Gastrocnemius medialis (tissue), 4 donors: ENCODE results near the gene SORCS1.

Experiments used
- POLR2A ChIP-seq, 2 donors: fragments of 450-650 bp; IDR thresholded peaks; one replicate each; pipeline ENCODE4 v1.6.1; 2017; ENCODE audit warnings: antibody characterized with exemption in 2 of 2, mild to moderate bottlenecking in 2 of 2, moderate library complexity in 2 of 2
- TF ChIP-seq, protein P1 (sequence below), 5 experiments: fragments of 450-650 bp in 3 of 5; fragments of 200-600 bp in 2 of 5; sonication (generic) in 2 of 5; IDR thresholded peaks in 4 of 5; conservative IDR thresholded peaks in 1 of 5; 1 replicate in 4 of 5; 2 replicates in 1 of 5; pipeline ENCODE4 v1.5.1; 2016 to 2019; ENCODE audit warnings: antibody characterized with exemption in 5 of 5, mild to moderate bottlenecking in 3 of 5, moderate library complexity in 3 of 5

DNA sequence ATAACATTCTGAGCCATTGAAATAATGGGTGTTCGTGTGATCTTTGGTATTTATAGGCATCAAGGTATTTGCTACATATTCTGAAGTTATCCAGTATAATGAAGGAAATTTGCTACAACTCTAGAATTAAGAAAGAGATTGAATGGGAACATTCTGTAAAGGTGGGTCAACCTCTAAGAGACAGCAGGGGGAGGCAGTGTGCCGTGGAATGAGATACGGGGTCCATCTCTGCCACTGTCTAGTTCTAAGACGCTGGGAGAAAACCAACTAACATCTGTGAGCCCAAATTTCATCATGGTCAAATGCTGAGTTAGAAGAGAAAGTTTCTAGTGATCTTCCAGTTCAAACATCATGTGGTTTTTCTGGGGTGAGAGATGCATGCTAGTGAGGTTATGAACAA lies 368.9 kb downstream of the SORCS1 start:
- TF ChIP-seq, protein P1, sequence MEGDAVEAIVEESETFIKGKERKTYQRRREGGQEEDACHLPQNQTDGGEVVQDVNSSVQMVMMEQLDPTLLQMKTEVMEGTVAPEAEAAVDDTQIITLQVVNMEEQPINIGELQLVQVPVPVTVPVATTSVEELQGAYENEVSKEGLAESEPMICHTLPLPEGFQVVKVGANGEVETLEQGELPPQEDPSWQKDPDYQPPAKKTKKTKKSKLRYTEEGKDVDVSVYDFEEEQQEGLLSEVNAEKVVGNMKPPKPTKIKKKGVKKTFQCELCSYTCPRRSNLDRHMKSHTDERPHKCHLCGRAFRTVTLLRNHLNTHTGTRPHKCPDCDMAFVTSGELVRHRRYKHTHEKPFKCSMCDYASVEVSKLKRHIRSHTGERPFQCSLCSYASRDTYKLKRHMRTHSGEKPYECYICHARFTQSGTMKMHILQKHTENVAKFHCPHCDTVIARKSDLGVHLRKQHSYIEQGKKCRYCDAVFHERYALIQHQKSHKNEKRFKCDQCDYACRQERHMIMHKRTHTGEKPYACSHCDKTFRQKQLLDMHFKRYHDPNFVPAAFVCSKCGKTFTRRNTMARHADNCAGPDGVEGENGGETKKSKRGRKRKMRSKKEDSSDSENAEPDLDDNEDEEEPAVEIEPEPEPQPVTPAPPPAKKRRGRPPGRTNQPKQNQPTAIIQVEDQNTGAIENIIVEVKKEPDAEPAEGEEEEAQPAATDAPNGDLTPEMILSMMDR (IDR thresholded peaks at IDR 0.05 in 4 of 5, conservative IDR thresholded peaks at IDR 0.05 in 1 of 5), result no peak
- TF ChIP-seq POLR2A (IDR thresholded peaks at IDR 0.05), result no peak
